ENCODE results near the gene AADAT. TPM values are rescaled to one million over a fixed set of nuclear protein-coding genes. Genes with fewer than 3 reads are reported as not detected.

AADAT gene
- total RNA-seq, 2 donors from 2014 or later = 5.6 to 13.5 TPM

- Histone ChIP-seq H3K9me3 (no peaks in the 10 kb centered on the region), H3K4me3 (peak overlapping the region; percentile 82), H3K36me3 (no peaks in the 10 kb centered on the region), H3K4me1 (ENCODE audit: control insufficient read depth in 1 of 2, low read depth in 2 of 2) (peaks cover 0 to 6% of the 10 kb centered on the region in 2 donors), H3K27me3 (replicated peaks; ENCODE audit: insufficient read depth) (no peaks in the 10 kb centered on the region), H3K27ac (peak overlapping the region; percentile 36 to 50)
- ATAC-seq (ENCODE audit: insufficient number of reproducible peaks, low FRiP score, low read depth) = no peak
- DNase-seq (ENCODE audit: low spot score) = no peak
- TF ChIP-seq, protein P1, sequence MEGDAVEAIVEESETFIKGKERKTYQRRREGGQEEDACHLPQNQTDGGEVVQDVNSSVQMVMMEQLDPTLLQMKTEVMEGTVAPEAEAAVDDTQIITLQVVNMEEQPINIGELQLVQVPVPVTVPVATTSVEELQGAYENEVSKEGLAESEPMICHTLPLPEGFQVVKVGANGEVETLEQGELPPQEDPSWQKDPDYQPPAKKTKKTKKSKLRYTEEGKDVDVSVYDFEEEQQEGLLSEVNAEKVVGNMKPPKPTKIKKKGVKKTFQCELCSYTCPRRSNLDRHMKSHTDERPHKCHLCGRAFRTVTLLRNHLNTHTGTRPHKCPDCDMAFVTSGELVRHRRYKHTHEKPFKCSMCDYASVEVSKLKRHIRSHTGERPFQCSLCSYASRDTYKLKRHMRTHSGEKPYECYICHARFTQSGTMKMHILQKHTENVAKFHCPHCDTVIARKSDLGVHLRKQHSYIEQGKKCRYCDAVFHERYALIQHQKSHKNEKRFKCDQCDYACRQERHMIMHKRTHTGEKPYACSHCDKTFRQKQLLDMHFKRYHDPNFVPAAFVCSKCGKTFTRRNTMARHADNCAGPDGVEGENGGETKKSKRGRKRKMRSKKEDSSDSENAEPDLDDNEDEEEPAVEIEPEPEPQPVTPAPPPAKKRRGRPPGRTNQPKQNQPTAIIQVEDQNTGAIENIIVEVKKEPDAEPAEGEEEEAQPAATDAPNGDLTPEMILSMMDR (IDR thresholded peaks at IDR 0.05) = no peak
Measured at GRCh38 chr4:170090352-170091052, 746 bp upstream of the AADAT start.

GRCh38 chr4:170089274-170089667, 485 bp downstream of the AADAT start:
- DNase-seq (ENCODE audit: low spot score) = no peak
- Histone ChIP-seq H3K36me3 (no peaks in the 10 kb centered on the region), H3K4me3 (peak overlapping the region; percentile 82), H3K27ac (peak overlapping the region; percentile 40 to 50), H3K4me1 (ENCODE audit: control insufficient read depth in 1 of 2, low read depth in 2 of 2) (peaks cover 0 to 6% of the 10 kb centered on the region in 2 donors), H3K27me3 (replicated peaks; ENCODE audit: insufficient read depth) (no peaks in the 10 kb centered on the region), H3K9me3 (no peaks in the 10 kb centered on the region)
- TF ChIP-seq, protein P1 (IDR thresholded peaks at IDR 0.05) = no peak
- no peak for ATAC-seq (ENCODE audit: insufficient number of reproducible peaks, low FRiP score, low read depth)

DNA sequence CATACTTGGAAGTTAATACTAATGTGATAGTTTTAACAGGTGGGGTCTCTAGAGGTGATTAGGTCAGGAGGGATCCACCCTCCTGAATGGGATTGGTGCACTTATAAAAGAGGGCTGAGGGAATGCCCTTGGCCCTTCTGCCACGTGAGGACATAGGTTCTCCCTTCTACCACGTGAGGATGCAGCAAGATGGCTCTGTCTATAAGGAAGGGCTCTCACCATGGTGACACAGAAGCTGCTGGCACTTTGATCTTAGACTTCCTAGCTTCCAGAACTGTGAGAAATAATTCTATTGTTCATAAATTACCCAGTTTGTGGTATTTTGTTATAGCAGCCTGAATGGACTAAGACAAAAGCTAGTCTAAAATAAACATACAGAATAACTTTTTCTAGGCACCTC, 1.0 kb downstream of the AADAT start:
- Histone ChIP-seq H3K27ac (no peak overlapping the region), H3K36me3 (no peaks in the 10 kb centered on the region), H3K4me3 (peak overlapping the region; percentile 82), H3K9me3 (no peaks in the 10 kb centered on the region), H3K27me3 (replicated peaks; ENCODE audit: insufficient read depth) (no peaks in the 10 kb centered on the region), H3K4me1 (ENCODE audit: control insufficient read depth in 1 of 2, low read depth in 2 of 2) (peaks cover 0 to 6% of the 10 kb centered on the region in 2 donors)
- TF ChIP-seq, protein P1 (IDR thresholded peaks at IDR 0.05) = no peak
- no peak for DNase-seq (ENCODE audit: low spot score)
- ATAC-seq (ENCODE audit: insufficient number of reproducible peaks, low FRiP score, low read depth) = no peak

- no peaks in the 10 kb centered on the region for H3K36me3 ChIP-seq
- TF ChIP-seq, protein P1 (IDR thresholded peaks at IDR 0.05) = no peak
- no peaks in the 10 kb centered on the region for H3K27me3 ChIP-seq (replicated peaks; ENCODE audit: insufficient read depth)
- H3K4me1 ChIP-seq (ENCODE audit: control insufficient read depth in 1 of 2, low read depth in 2 of 2) = peaks cover 0 to 6% of the 10 kb centered on the region in 2 donors
- ATAC-seq (ENCODE audit: insufficient number of reproducible peaks, low FRiP score, low read depth) = no peak
- no peak overlapping the region for H3K4me3 ChIP-seq
- DNase-seq (ENCODE audit: low spot score) = no peak
- no peak overlapping the region for H3K27ac ChIP-seq
- no peaks in the 10 kb centered on the region for H3K9me3 ChIP-seq
Measured at GRCh38 chr4:170087163-170087700, 2.5 kb downstream of the AADAT start.

GRCh38 chr4:170083541-170083940, 6.2 kb downstream of the AADAT start:
- no peak overlapping the region for H3K4me3 ChIP-seq
- H3K9me3 ChIP-seq = no peaks in the 10 kb centered on the region
- DNase-seq (ENCODE audit: low spot score) (no peak), ATAC-seq (ENCODE audit: insufficient number of reproducible peaks, low FRiP score, low read depth) (no peak)
- no peaks in the 10 kb centered on the region for H3K36me3 ChIP-seq
- H3K4me1 ChIP-seq (ENCODE audit: control insufficient read depth in 1 of 2, low read depth in 2 of 2) = peaks cover 0 to under 1% of the 10 kb centered on the region in 2 donors
- TF ChIP-seq, protein P1 (IDR thresholded peaks at IDR 0.05) = no peak
- no peak overlapping the region for H3K27ac ChIP-seq
- no peaks in the 10 kb centered on the region for H3K27me3 ChIP-seq (replicated peaks; ENCODE audit: insufficient read depth)
